ENCODE results near the gene CREB3L2.
"Not testable (repeated sequence)": the region's sequence is repeated elsewhere in the genome, so short reads cannot be mapped to it uniquely, and the experiment has no call there.

Gene CREB3L2

DNA sequence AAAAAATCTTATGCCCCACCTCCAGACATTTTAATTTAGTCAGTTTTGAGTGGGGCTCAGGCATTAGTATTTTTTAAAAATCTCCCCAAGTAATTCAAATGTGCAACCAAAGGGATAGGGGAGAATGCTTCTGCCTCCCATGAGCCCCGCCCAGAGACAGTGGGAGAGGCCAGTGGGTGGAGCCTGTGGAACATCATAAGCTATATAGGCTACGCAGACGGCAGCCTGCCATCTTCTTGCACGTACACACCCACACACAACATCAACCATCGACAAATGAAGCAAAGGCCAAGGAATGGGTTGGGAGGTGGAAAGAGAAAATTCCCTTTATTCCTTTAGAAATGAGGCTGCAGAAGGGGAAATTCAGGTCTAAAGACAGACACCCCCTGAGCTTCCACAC lies 25.2 kb downstream of the CREB3L2 start:
- Histone ChIP-seq H3K36me3 (ENCODE audit: control insufficient read depth, insufficient read depth, low read length) (peaks cover 2% of the 10 kb centered on the region), H3K4me3 (ENCODE audit: low read depth, low read length) (no peak overlapping the region), H3K27me3 (ENCODE audit: control insufficient read depth, insufficient read depth, low read length) (no peaks in the 10 kb centered on the region), H3K4me1 (ENCODE audit: control insufficient read depth, insufficient read depth, low read length) (no peaks in the 10 kb centered on the region), H3K9me3 (ENCODE audit: control insufficient read depth, insufficient read depth, low read length) (no peaks in the 10 kb centered on the region), H3K9ac (ENCODE audit: low read depth, low read length) (no peak overlapping the region)

DNA sequence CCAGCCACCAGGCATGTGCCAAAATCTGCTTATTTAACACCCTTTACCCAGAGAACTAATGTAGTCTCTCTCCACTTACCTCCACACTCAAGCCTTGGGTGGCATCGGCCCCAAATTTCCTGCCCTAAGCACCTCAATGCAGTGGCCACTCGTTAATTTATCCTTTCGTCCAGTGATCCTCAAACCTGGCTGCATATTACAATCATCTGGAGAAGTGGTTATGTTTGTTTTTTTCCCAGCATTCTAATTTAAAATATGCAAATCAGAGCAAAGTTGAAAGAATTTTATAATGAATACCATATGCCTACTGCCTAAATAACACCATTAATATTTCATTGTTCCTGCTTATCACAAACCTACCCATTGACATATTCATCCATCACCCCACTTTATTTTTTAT lies 25.7 kb downstream of the CREB3L2 start:
- Histone ChIP-seq H3K4me1 (ENCODE audit: control insufficient read depth, insufficient read depth, low read length) (no peaks in the 10 kb centered on the region), H3K36me3 (ENCODE audit: control insufficient read depth, insufficient read depth, low read length) (peaks cover 2% of the 10 kb centered on the region), H3K27me3 (ENCODE audit: control insufficient read depth, insufficient read depth, low read length) (no peaks in the 10 kb centered on the region), H3K9ac (ENCODE audit: low read depth, low read length) (no peak overlapping the region), H3K9me3 (ENCODE audit: control insufficient read depth, insufficient read depth, low read length) (no peaks in the 10 kb centered on the region), H3K4me3 (ENCODE audit: low read depth, low read length) (no peak overlapping the region)

DNA sequence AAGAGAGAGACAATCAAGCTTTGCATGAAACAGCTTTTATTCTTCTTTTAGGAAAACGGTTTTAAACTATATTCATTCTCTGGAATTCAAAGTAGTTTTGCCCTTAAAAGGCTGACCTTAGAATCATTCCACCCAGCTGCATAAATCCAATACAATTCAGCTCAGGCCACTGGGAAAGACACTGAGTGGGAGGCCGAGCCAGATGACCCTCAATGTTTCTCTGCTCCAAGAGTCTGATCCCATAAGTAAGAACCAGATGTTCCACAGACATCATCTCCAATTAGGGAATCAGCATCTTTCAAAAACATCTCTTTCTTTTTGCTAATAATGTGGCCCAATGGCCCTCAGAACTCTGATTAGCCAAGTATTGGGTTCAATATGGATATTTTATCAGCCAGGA lies 26.1 kb downstream of the CREB3L2 start:
- peaks cover 2% of the 10 kb centered on the region for H3K36me3 ChIP-seq (ENCODE audit: control insufficient read depth, insufficient read depth, low read length)
- H3K4me3 ChIP-seq (ENCODE audit: low read depth, low read length) = no peak overlapping the region
- no peak overlapping the region for H3K9ac ChIP-seq (ENCODE audit: low read depth, low read length)
- no peaks in the 10 kb centered on the region for H3K4me1 ChIP-seq (ENCODE audit: control insufficient read depth, insufficient read depth, low read length)
- no peaks in the 10 kb centered on the region for H3K9me3 ChIP-seq (ENCODE audit: control insufficient read depth, insufficient read depth, low read length)
- no peaks in the 10 kb centered on the region for H3K27me3 ChIP-seq (ENCODE audit: control insufficient read depth, insufficient read depth, low read length)

DNA sequence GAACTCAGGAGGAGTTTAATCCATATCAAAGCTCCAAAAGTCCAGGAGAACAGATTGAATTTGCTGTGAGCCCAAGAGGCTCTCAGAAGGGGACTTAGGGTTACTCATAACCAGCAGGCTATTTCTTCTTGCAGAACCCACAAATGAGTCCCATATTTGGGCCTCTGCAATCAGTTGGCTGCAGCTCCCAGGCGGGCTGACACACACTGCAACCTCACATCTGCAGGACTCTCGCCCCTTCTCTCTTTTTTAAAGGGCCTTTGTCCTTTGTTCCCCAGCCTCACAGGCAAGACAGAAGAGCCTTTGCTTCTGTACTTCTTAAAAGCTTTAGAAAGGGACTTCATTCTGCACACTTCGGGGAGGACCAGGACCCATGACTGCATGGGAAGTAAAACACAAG lies 26.7 kb downstream of the CREB3L2 start:
- Histone ChIP-seq H3K27me3 (ENCODE audit: control insufficient read depth, insufficient read depth, low read length) (no peaks in the 10 kb centered on the region), H3K9me3 (ENCODE audit: control insufficient read depth, insufficient read depth, low read length) (no peaks in the 10 kb centered on the region), H3K9ac (ENCODE audit: low read depth, low read length) (no peak overlapping the region), H3K36me3 (ENCODE audit: control insufficient read depth, insufficient read depth, low read length) (peaks cover 2% of the 10 kb centered on the region), H3K4me3 (ENCODE audit: low read depth, low read length) (no peak overlapping the region), H3K4me1 (ENCODE audit: control insufficient read depth, insufficient read depth, low read length) (no peaks in the 10 kb centered on the region)

DNA sequence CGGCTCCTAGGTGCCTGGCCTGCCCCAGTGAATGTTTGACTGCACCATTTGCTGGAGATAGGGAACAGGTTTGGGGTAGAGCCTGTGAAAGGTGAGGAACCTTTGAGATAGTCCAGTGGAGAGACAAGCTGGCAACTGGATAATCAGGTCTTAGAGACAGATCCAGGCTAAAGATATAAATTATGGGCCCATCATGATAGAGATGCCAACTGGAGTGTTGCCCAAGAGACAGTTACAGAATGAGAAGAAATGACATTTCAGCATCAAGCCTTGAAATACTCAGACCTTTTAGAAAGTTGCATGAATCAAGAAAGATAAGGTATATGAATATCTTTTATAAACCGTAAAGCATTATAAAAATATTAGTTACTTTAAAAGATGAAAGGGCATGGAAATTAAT lies 27.1 kb downstream of the CREB3L2 start:
- Histone ChIP-seq H3K4me1 (ENCODE audit: control insufficient read depth, insufficient read depth, low read length) (no peaks in the 10 kb centered on the region), H3K27me3 (ENCODE audit: control insufficient read depth, insufficient read depth, low read length) (no peaks in the 10 kb centered on the region), H3K4me3 (ENCODE audit: low read depth, low read length) (no peak overlapping the region), H3K9me3 (ENCODE audit: control insufficient read depth, insufficient read depth, low read length) (no peaks in the 10 kb centered on the region), H3K9ac (ENCODE audit: low read depth, low read length) (no peak overlapping the region), H3K36me3 (ENCODE audit: control insufficient read depth, insufficient read depth, low read length) (peaks cover 2% of the 10 kb centered on the region)

DNA sequence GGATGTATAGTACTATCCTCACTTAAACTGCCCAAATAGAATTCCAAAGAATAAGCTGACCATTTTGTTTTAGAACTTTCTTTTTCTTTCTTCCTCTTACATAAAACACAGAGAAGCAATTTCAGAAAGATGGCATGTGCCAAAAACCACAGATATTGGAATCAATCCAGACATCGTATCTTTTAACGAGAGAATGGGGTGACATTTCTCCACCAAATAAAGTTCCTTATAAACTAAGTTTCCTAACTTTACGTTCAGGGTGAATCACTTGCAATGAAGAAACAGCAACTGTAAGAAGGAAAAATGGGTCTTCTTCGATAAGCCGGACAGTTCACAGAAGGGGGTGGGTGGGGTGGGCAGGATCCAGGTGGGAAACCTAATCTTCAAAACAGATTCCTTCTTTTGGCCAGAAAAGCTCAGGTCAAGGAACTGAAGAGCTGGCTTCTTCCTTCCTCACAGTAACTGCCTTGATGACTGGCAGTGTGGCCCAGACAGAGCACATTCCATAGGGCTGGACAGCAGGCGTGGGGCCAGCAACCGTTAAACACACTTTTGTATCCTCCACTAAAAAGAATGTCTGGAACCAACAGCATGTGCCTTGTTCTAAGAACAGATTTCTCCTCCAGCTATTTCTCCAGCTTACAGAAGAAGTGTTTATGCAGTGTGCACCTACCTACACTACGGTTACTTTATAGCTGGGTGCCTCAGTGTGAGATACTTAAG lies 31.5 kb downstream of the CREB3L2 start:
- H3K4me1 ChIP-seq (ENCODE audit: control insufficient read depth, insufficient read depth, low read length) = peaks cover 4% of the 10 kb centered on the region
- no peaks in the 10 kb centered on the region for H3K27me3 ChIP-seq (ENCODE audit: control insufficient read depth, insufficient read depth, low read length)
- H3K9ac ChIP-seq (ENCODE audit: low read depth, low read length) = no peak overlapping the region
- no peaks in the 10 kb centered on the region for H3K9me3 ChIP-seq (ENCODE audit: control insufficient read depth, insufficient read depth, low read length)
- H3K36me3 ChIP-seq (ENCODE audit: control insufficient read depth, insufficient read depth, low read length) = no peaks in the 10 kb centered on the region
- no peak overlapping the region for H3K4me3 ChIP-seq (ENCODE audit: low read depth, low read length)

DNA sequence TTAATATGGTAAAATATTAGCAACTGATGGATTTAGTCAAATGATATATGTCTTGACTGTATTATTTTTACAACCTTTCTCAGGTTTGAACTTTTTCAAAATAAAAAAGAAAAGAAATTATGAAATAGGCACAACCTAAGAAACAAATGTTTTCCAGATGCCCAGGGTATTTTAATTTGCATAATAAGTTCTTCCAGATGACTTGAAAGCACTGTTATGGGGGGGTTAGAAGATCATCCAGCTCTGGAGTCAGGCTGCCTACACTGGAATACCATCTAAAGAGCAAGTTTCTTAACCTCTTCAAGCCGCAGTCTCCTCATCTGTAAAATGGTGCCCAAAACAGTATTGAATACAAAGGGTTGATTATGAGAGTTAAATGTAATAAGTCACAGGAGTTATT lies 32.1 kb downstream of the CREB3L2 start:
- no peak overlapping the region for H3K4me3 ChIP-seq (ENCODE audit: low read depth, low read length)
- peaks cover 4% of the 10 kb centered on the region for H3K4me1 ChIP-seq (ENCODE audit: control insufficient read depth, insufficient read depth, low read length)
- H3K9me3 ChIP-seq (ENCODE audit: control insufficient read depth, insufficient read depth, low read length) = no peaks in the 10 kb centered on the region
- no peak overlapping the region for H3K9ac ChIP-seq (ENCODE audit: low read depth, low read length)
- no peaks in the 10 kb centered on the region for H3K36me3 ChIP-seq (ENCODE audit: control insufficient read depth, insufficient read depth, low read length)
- no peaks in the 10 kb centered on the region for H3K27me3 ChIP-seq (ENCODE audit: control insufficient read depth, insufficient read depth, low read length)

DNA sequence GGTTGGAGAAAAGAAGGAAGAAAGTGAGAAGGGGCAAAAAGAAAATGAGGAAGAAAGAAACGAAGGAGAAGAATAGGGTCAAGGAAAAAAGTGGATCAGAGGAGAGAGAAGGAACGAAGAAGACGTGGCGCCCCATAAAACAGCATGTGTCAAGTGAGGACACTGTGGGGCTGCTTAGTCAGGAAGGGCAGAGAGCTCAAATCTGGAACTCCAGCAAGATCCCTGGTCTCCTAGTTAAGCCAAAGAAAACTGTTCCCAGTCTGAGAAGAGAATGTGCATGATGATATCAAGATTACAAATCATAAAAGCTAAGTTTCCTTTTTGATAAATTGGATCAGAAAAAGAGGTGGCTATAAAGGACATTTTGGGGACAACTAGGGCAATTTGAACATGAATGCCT lies 33.0 kb downstream of the CREB3L2 start:
- Histone ChIP-seq H3K4me1 (ENCODE audit: control insufficient read depth, insufficient read depth, low read length) (peaks cover 4% of the 10 kb centered on the region), H3K9ac (ENCODE audit: low read depth, low read length) (no peak overlapping the region), H3K4me3 (ENCODE audit: low read depth, low read length) (no peak overlapping the region), H3K27me3 (ENCODE audit: control insufficient read depth, insufficient read depth, low read length) (no peaks in the 10 kb centered on the region), H3K36me3 (ENCODE audit: control insufficient read depth, insufficient read depth, low read length) (no peaks in the 10 kb centered on the region), H3K9me3 (ENCODE audit: control insufficient read depth, insufficient read depth, low read length) (no peaks in the 10 kb centered on the region)

DNA sequence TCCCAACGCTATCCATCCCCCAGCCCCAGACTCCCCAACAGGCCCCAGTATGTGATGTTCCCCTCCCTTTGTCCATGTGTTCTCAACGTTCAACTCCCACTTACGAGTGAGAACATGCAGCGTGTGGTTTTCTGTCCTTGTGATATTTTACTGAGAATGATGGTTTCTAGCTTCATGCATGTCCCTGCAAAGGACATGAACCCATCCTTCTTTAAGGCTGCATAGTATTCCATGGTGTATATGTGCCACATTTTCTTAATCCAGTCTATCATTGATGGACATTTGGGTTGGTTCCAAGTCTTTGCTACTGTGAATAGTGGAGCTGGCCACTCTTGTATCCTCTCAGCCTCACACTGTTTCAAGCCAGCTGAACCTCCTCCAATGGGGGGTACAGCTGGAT lies 33.5 kb downstream of the CREB3L2 start:
- H3K36me3 ChIP-seq (ENCODE audit: control insufficient read depth, insufficient read depth, low read length); H3K4me3 ChIP-seq (ENCODE audit: low read depth, low read length); H3K27me3 ChIP-seq (ENCODE audit: control insufficient read depth, insufficient read depth, low read length); H3K9ac ChIP-seq (ENCODE audit: low read depth, low read length); H3K4me1 ChIP-seq (ENCODE audit: control insufficient read depth, insufficient read depth, low read length); H3K9me3 ChIP-seq (ENCODE audit: control insufficient read depth, insufficient read depth, low read length): not testable (repeated sequence)

DNA sequence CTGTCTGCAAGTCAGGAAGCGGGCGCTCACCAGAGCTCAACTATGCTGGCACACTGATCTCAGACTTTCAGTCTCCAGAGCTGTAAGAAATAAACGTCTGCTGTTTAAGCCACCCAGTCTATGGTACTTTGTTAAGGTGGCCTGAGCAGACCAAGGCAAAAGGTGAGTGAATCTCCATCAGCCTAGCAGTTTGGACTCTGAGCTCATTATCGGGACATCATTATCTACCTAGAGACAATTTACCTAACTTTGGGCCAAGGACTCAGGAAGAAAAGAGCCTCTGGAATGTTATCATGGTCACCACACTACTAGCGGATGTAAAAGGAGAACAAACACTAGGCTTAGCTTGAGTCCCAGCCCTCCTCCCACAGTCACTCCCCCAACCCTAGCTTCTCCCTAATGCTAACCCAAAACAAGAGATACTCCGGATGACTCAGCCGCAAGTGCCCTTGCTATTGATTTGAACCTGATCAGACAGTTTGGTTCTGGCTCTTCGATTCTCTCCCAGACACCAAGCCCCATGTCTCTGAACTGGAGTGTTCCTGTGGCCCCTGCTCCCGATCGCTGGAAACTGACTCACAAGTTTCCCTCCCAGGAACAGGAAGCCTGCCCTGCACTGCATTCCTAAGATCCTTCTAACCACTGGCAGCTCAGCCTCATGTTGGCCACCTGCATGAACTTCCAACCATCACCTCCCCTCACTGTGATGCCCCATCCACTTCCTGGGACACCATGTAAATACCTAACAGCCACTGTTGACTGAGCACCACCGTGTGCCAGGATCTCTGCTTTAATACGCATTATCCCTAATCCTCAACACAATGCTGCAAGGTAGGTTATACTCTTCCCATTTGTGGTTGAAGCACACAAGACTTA lies 34.5 kb downstream of the CREB3L2 start:
- H3K36me3 ChIP-seq (ENCODE audit: control insufficient read depth, insufficient read depth, low read length) = no peaks in the 10 kb centered on the region
- H3K27me3 ChIP-seq (ENCODE audit: control insufficient read depth, insufficient read depth, low read length) = no peaks in the 10 kb centered on the region
- H3K4me3 ChIP-seq (ENCODE audit: low read depth, low read length) = no peak overlapping the region
- peaks cover 4% of the 10 kb centered on the region for H3K4me1 ChIP-seq (ENCODE audit: control insufficient read depth, insufficient read depth, low read length)
- no peak overlapping the region for H3K9ac ChIP-seq (ENCODE audit: low read depth, low read length)
- H3K9me3 ChIP-seq (ENCODE audit: control insufficient read depth, insufficient read depth, low read length) = no peaks in the 10 kb centered on the region

DNA sequence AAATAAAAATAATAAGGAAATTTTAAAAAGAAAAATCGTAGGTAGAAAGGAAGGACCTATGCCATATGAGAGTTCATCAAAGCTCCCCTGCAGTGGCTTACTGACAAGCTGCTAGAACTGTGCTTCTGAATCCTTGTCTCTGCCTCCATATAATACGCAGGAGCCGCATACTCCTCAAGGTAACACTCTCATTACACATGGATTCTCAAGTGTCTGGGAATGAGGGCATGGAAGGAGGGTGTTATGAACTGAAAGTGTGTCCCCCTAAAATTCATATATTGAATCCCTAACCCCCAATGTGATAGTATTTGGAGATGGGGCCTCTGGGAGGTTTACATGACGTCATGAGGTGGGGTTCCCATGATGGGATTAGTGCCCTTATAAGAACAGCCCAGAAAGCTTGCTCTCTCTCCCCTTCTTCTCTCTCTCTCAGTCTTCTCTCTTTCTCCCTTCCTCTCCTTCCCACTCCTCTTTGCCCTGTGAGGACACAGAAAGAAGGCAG lies 35.2 kb downstream of the CREB3L2 start:
- Histone ChIP-seq H3K4me1 (ENCODE audit: control insufficient read depth, insufficient read depth, low read length) (peaks cover 4% of the 10 kb centered on the region), H3K27me3 (ENCODE audit: control insufficient read depth, insufficient read depth, low read length) (no peaks in the 10 kb centered on the region), H3K9me3 (ENCODE audit: control insufficient read depth, insufficient read depth, low read length) (no peaks in the 10 kb centered on the region), H3K36me3 (ENCODE audit: control insufficient read depth, insufficient read depth, low read length) (no peaks in the 10 kb centered on the region), H3K4me3 (ENCODE audit: low read depth, low read length) (no peak overlapping the region), H3K9ac (ENCODE audit: low read depth, low read length) (no peak overlapping the region)

Data from iPS-15b (cell line).